Hematopoietic multipotent progenitor cell treated with erythropoietin and hydrocortisone succinate and interleukin-3 and kit ligand, for 17 days (in vitro differentiated cells): ENCODE measurements around the gene TRMT112.

Experiments used
- DNase-seq: peaks from one replicate; pipeline ENCODE4 v3.0.0-alpha.2; 2015; ENCODE audit warnings: low spot score

Gene TRMT112

GRCh38 chr11:64291752-64292459 lies 25.5 kb downstream of the TRMT112 start:
- no peak for DNase-seq

- no peak for DNase-seq
Observed at GRCh38 chr11:64291262-64291751, 26.1 kb downstream of the TRMT112 start, which contains the start of gene KCNK4. TSS of gene KCNK4 (plus strand) at chr11:64291302. CDS start at chr11:64293019, 1,717 bp downstream.

GRCh38 chr11:64290352-64291261 lies 26.8 kb downstream of the TRMT112 start:
- no peak for DNase-seq

GRCh38 chr11:64289002-64289564 lies 28.3 kb downstream of the TRMT112 start:
- no peak for DNase-seq

- no peak for DNase-seq
Observed at GRCh38 chr11:64288353-64288750, 29.0 kb downstream of the TRMT112 start.

GRCh38 chr11:64287676-64288352 lies 29.5 kb downstream of the TRMT112 start:
- DNase-seq, result no peak

- DNase-seq, result no peak
Observed at GRCh38 chr11:64286801-64287159, 30.6 kb downstream of the TRMT112 start.

- peak; percentile 77 for DNase-seq
Observed at GRCh38 chr11:64285885-64286800, 31.2 kb downstream of the TRMT112 start.

- peak; percentile 92 for DNase-seq
Observed at GRCh38 chr11:64284962-64285884, 32.1 kb downstream of the TRMT112 start, which contains the start of gene GPR137. TSS of gene GPR137 (plus strand) at chr11:64285848. CDS start at chr11:64286525, 677 bp downstream.

GRCh38 chr11:64284048-64284961 lies 33.1 kb downstream of the TRMT112 start, which contains the start of gene BAD:
TSS of gene BAD (minus strand) at chr11:64284665. CDS start at chr11:64284368, 297 bp downstream.
- peak; percentile 95 for DNase-seq

- no peak for DNase-seq
Observed at GRCh38 chr11:64283092-64283491, 34.3 kb downstream of the TRMT112 start.

GRCh38 chr11:64281957-64282770 lies 35.2 kb downstream of the TRMT112 start:
- DNase-seq, result no peak

- no peak for DNase-seq
Observed at GRCh38 chr11:64278576-64279190, 38.7 kb downstream of the TRMT112 start.

GRCh38 chr11:64276653-64277431 lies 40.5 kb downstream of the TRMT112 start:
- DNase-seq, result peak; percentile 80

GRCh38 chr11:64275841-64276240 lies 41.5 kb downstream of the TRMT112 start:
- no peak for DNase-seq
